NCI-H1417 (cell line): ENCODE data around the gene RPS19BP1.
A peak's percentile ranks its signal among the peaks of the same experiment; 100 is the strongest.

Experiments used
- DNase-seq, 3 experiments: peaks; one replicate each; lab custom pipeline; 2025; lab: John Stamatoyannopoulos, UW

The RPS19BP1 gene

DNA sequence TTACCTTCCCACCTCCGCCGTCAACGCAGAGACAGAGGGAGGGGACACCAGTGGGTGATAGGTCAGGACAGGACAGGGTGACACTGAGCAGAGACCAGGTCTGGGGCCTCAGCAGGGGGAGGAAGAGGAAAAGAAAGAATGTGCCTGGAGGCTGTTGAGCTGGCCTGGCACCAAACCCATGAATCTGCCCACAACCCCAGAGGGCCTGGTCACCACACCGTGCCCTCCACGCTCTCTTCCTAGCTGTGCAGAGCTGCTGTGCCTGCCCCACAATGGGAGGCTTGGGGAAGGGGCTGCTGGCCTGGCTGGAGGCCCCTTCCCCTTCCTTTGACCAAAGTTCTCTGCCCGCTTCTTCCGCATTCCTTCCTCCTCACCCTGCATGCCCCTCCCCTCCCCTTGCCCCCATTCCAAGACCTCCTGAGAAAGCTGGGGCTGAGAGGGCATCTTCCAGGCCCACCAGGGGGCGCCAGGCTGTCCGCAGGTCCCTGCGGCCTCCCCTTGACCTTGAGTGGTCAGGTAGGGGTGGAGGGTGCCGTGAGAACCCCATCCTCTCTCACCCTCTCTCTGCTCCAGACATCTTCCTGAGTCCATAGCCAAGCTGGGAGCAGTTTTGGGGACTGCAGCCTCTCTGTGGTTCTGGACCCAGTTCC lies 27.0 kb upstream of the RPS19BP1 start:
- no peak for DNase-seq

DNA sequence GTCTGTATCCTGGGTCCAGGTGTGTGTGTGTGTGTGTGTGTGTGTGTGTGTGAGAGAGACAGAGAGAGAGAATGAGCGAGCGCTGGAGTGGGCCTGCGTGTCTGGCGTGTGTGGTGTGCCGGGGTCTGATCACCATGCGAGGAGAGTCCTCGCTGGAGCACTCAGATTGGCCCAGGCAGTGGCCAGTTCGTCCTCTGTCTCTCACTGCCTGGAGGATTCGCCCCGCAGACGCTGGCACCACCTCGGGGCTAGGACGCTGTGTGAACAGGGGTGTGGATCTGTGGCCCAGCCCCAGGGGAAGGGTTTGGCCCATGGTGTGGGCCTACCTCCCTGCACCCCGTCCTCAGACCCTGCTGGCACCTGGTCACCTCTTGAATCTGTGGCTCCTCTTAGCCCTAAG lies 26.4 kb upstream of the RPS19BP1 start:
- DNase-seq: no peak

DNA sequence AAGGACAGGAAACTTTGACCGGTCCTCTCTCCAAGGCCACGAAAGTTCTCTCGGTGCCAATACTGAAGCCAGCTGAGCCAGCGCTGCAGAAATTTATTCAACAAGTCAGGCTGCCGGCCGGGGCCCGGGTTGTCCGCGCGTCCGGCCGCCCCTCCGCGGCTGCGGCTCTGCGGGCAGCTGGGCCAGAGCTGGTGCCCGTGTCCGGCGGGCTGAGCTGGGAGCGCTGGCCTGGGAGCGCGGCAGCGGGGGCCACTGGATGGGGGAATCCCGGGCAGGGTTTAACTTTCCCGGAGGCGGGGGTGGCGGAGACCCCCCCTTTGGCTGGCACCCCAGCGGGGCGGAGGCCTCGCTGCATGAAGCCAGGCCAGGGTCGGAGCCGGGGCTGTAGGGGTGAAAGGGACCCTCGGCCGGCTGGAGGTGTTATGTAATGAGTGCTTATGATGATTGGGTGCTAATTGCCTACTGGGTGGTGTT lies 25.7 kb upstream of the RPS19BP1 start:
- no peak for DNase-seq

DNA sequence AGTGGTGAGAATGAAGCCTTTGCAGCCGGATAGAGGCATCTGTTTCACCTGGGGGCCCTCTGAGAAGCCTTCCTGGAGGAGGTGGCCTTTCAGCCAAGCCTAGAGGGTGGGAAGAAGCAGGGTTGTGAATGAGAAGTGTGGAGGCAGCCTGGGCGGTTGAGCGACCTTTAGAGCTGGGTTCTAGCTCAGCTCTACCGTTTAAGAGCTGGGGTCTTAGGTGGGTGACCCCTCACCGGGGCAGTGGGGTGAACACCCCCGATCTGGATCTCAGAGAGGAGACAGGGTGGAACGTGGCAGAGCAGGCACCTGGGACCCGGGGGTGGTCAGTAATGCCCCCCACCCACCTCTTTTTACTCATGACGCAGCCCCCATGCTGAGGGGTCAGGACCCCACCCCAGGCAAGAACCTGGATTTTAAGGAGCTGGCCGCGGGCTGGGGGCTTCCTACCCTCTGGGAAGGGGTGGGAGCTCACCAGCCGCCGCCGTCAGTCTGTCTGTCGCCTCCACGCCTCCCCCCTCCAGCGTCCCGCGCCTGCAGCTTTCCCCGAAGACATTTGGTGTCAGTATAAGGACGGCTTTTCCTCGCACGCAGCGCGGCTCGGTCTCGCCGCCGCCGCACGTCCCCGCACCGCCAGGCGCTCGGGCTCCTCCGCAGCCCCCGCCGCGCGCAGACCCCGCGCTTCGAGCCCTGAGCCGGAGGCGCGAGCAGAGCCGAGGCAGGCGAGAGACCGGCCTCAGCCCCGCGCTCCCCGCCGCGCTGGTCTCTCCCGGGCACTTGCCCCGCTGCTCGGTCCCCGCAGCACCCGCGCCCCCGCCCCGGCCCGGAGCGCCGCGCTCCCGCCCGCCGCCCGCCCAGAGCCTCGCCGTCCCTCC lies 24.7 kb upstream of the RPS19BP1 start:
- peak in 2 of 3 experiments; percentile 35 to 58 for DNase-seq

DNA sequence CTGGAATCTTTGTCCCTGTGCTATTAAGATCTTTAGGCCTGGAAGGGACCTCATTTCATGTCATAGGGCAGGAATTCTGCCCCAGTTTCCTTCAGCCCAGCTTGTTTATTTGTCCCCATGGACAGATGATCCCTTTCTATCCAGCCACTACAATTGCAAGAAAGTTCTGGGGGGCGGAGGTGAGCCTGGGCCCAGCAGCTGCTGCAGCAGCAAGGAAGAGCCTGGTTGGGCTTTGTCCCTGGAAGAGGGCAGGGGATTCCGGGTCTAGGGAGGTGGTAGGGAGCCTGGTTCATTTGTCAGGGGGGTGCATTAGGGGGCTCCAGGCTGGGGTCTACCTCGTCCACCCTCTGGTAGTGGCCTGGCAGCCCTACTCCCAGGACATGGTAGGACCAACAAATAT lies 21.6 kb upstream of the RPS19BP1 start:
- DNase-seq: no peak

DNA sequence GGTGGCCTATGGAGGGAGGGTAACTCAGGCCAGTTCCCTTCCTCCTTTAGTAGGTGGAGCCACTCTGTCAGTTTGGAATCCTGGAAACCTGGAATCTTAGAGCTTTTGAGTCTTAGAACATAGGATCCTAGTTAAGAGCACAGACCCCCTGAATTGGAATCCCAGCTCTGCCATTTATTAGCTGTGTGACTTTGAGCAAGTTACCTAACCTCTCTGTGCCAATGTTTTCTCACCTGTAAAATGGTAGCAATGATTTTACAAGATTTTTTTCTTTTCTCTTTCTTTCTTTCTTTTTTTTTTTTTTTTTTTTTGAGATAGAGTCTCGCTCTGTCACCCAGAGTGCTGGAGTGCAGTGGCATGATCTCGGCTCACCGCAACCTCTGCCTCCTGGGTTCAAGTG lies 20.9 kb upstream of the RPS19BP1 start:
- no peak for DNase-seq

DNA sequence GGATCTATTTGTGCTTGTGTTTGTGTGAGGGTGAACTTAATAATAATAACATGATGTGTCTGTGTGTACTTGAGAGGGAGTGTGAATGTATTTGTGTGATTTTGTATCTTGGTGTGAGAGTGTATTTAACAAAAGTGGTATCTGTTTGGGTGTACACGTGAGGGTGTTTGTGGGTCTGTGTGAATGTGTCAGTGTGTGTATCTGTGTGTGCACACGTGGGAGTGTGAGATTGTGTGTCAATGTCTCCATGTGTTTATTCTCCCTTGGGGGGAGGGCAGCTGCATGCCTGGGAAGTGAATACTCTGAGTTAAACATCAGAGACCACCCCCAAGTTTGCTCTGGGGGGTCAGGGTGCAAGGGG lies 15.0 kb upstream of the RPS19BP1 start:
- no peak for DNase-seq

DNA sequence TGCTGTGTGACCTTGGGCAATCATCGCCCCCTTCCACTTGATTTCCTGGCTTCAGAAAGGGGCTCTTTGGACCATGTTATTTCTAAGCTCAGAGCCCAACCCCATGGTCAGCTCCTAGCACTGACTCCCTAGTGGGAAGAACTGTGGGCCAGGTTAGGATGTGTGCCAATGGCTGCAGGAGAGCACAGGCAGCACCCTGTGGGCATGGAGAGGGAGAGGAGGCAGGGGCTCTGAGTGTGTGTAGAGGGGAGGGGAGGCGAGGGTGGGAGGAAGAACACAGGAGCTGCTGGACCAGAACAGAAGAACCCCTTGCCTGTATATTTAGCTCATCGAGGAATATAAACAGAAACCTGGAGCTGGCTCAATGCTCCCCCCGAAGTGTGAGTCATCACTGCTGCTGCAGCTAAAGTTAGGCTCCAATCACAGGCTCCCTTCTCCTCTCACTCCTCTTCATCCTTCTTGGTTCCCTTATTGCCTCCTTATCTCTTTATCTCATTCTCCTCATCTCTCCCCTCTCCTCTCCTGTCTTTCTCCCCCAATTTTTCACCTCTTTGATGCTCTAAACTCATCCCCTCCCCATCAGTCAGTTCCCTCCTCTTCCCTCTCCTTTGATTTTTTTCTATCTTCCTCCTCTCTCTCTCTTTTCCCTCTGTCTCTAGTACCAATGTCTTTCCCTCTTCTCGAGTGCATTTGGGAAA lies 14.5 kb upstream of the RPS19BP1 start:
- peak in 1 of 3 experiments; percentile 19 for DNase-seq

DNA sequence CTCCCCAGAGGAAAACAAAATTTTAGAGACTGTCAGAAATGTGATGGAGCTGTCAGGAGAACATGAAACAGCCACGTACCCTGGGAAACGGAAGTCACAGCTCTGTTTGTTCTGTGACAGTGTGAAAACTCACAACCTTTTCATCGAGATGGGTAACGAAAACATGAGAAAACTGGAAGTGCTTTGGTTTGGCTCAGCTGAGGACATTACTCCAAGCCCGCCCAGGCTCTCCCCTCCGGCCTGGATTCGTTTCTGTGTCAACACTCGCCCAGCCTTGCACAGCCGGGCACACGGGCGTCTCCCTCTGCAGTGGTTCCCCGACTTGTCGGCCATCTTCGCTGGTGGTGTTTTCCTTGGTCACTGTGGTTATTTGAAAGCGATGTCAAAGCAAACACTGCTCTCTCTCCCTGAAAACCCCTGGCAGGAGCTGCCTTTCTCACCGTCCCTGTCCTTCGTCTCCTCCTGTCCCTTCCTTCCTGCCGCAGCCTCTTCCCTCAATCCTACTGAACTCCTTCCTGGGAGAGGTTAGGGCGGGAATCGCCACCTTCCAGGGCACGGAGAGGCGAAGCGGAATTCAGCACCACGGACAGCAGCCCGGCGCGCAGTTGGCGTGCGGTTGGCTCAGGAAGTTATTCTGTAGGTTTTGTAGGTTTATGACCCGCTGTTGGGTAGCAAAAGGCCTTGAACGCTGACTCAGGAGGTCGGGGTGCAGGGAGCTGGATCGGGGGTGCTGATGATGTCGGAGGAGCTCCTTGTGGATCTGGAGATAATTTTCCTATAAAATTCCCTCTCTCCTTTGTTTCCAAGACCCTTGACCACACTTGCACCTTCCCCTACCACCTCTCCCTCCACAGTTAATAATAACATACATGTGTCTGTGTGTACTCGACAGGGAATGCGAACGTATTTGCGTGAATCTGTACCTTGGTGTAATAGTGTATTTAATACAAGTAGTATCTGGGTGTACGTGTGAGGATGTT lies 13.1 kb upstream of the RPS19BP1 start:
- no peak for DNase-seq

DNA sequence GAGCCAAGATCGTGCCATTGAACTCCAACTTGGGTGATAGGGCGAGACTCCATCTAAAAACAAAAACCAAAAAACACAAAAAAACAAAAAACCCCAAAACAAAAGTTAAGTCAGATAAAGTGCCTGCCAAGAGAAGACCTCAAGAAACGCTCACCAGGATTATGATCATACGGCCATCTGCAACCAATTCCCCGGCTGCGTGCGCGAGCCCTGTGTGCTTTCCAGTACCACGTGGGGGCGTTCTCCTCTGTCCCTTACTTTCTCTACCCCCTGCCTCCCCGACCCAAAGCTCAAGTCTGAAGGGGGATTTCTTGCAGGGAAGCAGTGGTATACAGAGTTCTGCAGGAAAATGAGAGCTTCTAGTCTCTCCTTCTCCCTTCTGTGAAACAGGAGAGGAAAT lies 10.5 kb upstream of the RPS19BP1 start:
- DNase-seq: no peak

DNA sequence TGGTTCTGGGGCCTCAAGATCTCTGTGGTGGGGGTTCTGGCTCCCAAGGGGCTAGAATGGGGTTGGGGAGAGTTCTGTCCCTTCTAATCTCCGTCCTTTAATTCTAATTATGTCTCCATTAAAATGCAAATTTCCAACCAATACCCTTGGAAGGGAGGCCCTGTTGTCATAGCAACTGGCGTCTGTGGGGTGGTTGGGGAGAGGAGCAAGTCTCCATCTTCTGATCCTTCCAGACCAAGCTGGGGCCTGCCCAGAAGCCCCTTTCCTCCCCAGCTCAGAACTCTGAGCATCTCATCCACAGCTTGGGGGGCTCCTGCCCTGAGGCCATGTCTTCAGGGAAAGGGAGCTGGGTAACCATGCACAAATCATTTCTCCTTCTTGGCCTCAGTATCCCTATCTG lies 5.4 kb upstream of the RPS19BP1 start:
- no peak for DNase-seq

DNA sequence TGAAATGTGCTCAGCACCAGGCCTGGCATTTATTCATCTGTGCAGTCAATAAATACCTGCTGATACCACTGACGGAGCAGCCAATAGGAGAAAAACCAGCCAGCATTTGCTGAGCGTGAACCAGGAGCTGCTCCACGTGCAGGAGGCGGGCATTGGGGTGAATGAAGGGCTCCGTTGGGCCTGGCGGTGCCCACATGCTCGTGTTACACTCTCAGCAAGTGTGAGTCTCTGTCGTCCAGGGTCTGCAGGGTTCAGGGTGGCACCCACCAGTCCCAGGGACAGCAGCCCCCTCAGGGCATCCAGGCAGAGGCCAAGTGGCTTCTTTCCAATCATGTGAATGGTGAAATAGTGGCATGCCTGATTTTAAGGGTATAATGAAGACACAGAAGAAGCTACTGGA lies 4.2 kb upstream of the RPS19BP1 start:
- no peak for DNase-seq

DNA sequence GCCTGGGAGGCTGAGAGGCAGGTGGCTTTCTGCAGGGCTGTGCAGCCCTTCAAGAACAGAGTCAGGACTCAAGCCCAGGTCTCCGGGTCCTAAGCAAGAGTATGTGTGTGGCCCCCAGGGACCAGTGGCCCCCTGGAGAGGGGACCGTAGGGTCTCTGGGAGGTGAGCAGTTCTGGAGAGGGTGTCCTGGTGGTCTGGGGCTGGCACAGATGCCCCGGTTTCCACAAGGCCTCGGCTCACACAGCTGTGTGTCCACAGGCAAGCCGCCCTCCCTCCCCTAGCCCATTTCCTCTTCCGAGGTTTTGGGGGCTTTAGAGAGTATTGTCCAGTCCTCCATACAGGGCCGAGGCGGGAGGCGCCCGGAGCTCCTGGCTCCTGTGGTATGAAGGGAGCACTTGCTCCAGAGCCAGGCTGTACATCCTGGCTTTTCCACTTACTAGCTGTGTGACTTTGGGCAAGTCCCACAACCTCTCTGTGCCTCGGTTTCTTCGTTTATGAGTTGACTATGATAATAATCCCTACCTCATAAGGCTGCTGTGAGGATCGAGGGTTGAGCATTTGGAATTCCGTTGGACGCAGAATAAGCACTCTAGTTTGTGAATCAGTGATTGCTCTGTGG lies 3.4 kb upstream of the RPS19BP1 start:
- no peak for DNase-seq

DNA sequence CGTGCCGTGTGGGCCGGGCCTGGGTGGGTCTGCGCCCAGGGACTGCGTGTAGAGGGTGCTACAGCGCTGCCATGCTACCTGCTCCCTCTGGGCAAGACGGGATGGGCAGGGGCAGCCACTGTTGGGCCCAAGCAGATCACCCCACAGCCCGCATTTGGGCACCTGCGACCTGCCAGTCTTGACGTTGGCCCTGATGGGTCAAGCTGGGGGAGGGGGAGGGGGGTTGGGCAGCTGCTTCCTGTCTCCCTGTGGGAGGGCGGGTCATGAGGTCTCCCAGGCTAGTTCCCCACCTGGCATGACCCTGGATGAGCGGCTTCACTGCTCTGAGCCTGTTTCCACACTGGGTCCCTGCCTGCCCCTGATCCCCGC lies 2.8 kb upstream of the RPS19BP1 start:
- DNase-seq: peak in 2 of 3 experiments; percentile 46 to 65

DNA sequence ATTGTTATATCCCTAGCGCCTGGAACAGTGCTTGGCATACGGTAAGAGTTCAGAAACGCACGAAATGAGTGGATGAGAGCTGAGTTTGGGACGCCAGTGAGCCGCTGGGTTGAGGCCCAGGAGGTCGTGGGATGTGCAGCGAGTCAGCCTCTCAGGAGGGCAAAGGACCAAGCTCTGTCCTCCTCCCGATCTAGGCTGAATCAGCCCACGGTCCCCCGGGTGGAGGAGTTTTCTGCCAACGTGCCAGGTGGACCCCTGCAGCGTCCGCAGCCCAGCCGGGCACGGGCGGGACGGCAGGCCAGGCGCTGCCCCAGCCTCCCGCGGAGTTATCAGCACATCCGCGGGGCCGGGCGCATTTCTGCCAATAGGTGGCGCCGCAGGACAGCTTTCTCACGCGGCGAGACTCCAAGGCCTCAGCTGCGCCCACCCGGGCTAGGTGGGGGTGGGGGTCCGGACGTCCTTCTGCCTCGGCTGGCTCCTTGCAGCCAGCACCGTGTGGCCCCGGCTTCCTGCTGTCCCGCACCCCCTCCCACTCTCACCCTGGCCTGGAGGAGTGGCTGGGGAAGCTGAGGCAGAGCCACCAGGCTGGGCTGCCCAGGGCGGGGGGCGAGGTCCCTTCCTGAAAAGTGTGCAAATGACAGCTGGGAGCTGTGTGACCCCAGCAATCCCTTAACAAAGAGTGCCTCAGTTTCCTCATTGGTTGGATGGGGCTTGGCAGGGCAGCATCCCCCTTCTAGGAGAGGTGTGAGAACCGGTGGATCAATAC lies 2.2 kb upstream of the RPS19BP1 start:
- DNase-seq: peak; percentile 57 to 78 (median 63)

DNA sequence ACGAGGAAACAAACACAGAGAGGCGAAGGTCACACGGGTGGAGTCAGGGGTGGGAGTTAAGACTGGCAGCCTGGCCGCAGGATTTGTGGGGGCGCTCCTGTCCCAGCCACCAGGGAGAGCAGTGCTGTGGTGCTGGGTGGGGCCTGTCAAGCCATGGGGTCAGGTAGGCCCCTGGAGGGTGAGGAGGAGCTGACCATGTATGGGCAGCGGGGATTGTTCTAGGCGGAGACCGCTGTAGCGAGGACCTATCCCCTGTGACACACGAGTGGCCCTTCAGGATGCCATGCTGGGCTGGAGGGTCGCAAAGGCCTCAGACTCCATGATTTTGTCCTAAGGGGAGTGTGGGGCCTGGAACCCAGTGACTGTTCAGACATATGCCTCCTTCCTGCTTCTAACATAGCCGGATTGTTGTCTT lies 1.6 kb upstream of the RPS19BP1 start:
- DNase-seq: no peak

DNA sequence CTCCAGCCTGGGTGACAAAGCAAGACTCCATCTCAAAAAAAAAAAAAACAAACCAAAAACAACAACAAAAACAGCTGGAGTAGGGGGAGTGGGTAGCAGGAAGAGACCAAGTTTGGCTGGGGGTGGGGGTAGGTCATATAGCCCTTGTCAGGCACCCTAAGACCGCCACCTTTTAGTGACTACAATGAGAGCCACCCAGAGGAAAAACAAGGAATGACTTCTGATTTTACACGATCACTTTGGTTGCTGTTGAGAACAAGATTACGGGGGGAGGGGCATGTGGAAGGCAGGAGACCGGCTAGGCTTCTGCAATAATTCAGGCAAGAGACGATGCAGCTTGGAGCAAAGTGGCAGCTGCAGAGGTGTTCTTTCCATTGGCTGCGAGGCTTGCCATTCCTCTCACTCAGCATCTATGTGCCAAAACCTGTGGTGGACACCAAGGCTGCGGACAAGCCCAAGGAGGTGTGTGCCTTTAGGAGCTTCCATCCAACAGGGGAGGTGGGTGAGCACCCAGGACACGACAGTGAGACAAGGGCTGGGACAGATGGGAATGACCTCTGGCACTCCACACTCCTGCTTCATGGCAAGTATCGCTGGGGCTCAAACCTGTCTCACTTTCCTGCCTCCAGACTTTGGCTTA lies 1.7 kb downstream of the RPS19BP1 start:
- DNase-seq: peak in 1 of 3 experiments; percentile 13

DNA sequence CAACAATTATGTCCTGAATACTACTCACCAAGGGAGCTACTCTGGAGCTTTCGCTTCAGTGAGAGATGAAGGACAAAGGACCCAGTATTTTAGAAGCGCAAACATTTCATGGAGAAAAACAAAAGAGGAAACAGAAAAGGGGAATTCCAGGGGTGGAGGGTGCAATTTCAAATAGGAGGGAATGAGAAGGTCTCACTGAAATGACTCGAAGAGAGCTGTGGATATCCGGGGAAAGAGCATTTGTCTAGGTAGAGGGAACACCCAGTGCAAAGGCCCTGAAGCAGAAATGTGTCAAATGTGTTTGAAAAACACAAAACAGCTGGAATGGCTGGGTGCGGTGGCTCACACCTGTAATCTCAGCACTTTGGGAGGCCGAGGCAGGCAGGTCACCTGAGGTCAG lies 2.4 kb downstream of the RPS19BP1 start:
- no peak for DNase-seq

DNA sequence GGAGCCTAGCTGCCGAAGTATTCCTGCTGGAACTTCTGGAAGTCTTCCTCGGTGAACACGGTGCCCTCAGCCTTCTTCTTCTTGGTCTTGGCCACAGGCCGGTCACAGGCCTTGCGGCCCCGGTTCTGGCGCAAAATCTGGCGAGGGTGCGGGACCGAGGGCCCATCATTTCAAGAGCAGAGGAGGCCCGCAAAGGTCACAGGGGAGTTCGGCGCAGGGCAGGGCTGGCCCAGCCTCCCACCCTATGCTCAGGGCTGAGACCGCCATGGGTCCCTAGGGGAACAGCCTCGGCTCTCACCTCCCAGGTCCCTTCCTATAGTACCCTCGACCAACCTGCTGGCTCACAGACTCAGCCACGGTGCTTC lies 3.1 kb downstream of the RPS19BP1 start:
- DNase-seq: no peak
